MG63 (cell line): ENCODE results near the gene TAP2. TPM values are rescaled to one million over a fixed set of nuclear protein-coding genes. Genes with fewer than 3 reads are reported as not detected.
"Not testable (repeated sequence)": the region's sequence is repeated elsewhere in the genome, so short reads cannot be mapped to it uniquely, and the experiment has no call there.

Experiments used
- DNase-seq: peaks from one replicate; pipeline ENCODE4 v3.0.0-alpha.2; 2020
- H3K27me3 ChIP-seq: fragments of 250-450 bp; sonication (Bioruptor Pico); 2 replicates; pipeline ENCODE4 v1.5.1; 2020; ENCODE audit warnings: mild to moderate bottlenecking, moderate library complexity
- H3K36me3 ChIP-seq: fragments of 250-450 bp; sonication (Bioruptor Pico); 2 replicates; pipeline ENCODE4 v1.5.1; 2020; ENCODE audit warnings: mild to moderate bottlenecking, moderate library complexity
- H3K4me3 ChIP-seq: fragments of 250-450 bp; sonication (Bioruptor Pico); 2 replicates; pipeline ENCODE4 v1.5.1; 2020; ENCODE audit warnings: mild to moderate bottlenecking, moderate library complexity
- H3K9me3 ChIP-seq: fragments of 250-450 bp; sonication (Bioruptor Pico); 2 replicates; pipeline ENCODE4 v1.5.1; 2020; ENCODE audit warnings: mild to moderate bottlenecking, moderate library complexity
- total RNA-seq: library from RNA; depleted of rRNA; stranded (reverse); fragments of >200 nt; shearing (Covaris generic); gene quantifications from 2 replicates; pipeline ENCODE4 v1.2.3, GENCODE V29; 2014; ENCODE audit warnings: low replicate concordance; rRNA removed

TAP2 gene
- total RNA-seq, result 87.2 and 112 TPM in 2 replicates

- H3K4me3 ChIP-seq, result peak within 1 kb of the TSS; percentile 85
Observed at GRCh38 chr6:32838114-32838958, at the start of gene TAP2. TSS of gene TAP2 (minus strand) at chr6:32838739. CDS start at chr6:32838233, 506 bp downstream.

GRCh38 chr6:32887616-32888015, 49.1 kb upstream of the TAP2 start:
- Histone ChIP-seq H3K4me3 (no peak overlapping the region), H3K9me3 (no peaks in the 10 kb centered on the region), H3K27me3 (no peaks in the 10 kb centered on the region), H3K36me3 (no peaks in the 10 kb centered on the region)
- no peak for DNase-seq

More at GRCh38 chr6:32838114-32838958, at the start of gene TAP2:
- DNase-seq, result peak; percentile 100
- Histone ChIP-seq H3K27me3 (no peaks in the 10 kb centered on the region), H3K36me3 (peaks cover 81% of the 10 kb centered on the region), H3K9me3 (no peaks in the 10 kb centered on the region)

GRCh38 chr6:32886681-32887383, 48.3 kb upstream of the TAP2 start:
- H3K4me3 ChIP-seq, result no peak overlapping the region
- DNase-seq, result peak; percentile 94
- H3K27me3 ChIP-seq, result no peaks in the 10 kb centered on the region
- H3K36me3 ChIP-seq, result no peaks in the 10 kb centered on the region
- no peaks in the 10 kb centered on the region for H3K9me3 ChIP-seq

- Histone ChIP-seq H3K27me3 (no peaks in the 10 kb centered on the region), H3K4me3 (no peak overlapping the region), H3K36me3 (no peaks in the 10 kb centered on the region), H3K9me3 (no peaks in the 10 kb centered on the region)
- no peak for DNase-seq
Observed at GRCh38 chr6:32885698-32886286, 47.3 kb upstream of the TAP2 start.

- Histone ChIP-seq H3K9me3 (no peaks in the 10 kb centered on the region), H3K36me3 (no peaks in the 10 kb centered on the region), H3K4me3 (no peak overlapping the region), H3K27me3 (no peaks in the 10 kb centered on the region)
- DNase-seq, result peak; percentile 63
Observed at GRCh38 chr6:32883789-32884188, 45.2 kb upstream of the TAP2 start.

- peak; percentile 76 for DNase-seq
- no peaks in the 10 kb centered on the region for H3K27me3 ChIP-seq
- H3K4me3 ChIP-seq, result no peak overlapping the region
- H3K9me3 ChIP-seq, result no peaks in the 10 kb centered on the region
- no peaks in the 10 kb centered on the region for H3K36me3 ChIP-seq
Observed at GRCh38 chr6:32882879-32883250, 44.3 kb upstream of the TAP2 start.

GRCh38 chr6:32880962-32881361, 42.4 kb upstream of the TAP2 start:
- H3K9me3 ChIP-seq, H3K4me3 ChIP-seq, H3K36me3 ChIP-seq, DNase-seq, H3K27me3 ChIP-seq: not testable (repeated sequence)

- Histone ChIP-seq H3K9me3 (no peaks in the 10 kb centered on the region), H3K4me3 (no peak overlapping the region), H3K36me3 (no peaks in the 10 kb centered on the region)
Observed at GRCh38 chr6:32879691-32880090, 41.2 kb upstream of the TAP2 start.

GRCh38 chr6:32876603-32877002, 38.1 kb upstream of the TAP2 start:
- Histone ChIP-seq H3K9me3 (peaks cover 5% of the 10 kb centered on the region; the same call in 1 of the 2 replicates), H3K4me3 (no peak overlapping the region), H3K27me3 (no peaks in the 10 kb centered on the region), H3K36me3 (no peaks in the 10 kb centered on the region)
- no peak for DNase-seq

More at GRCh38 chr6:32879691-32880090, 41.2 kb upstream of the TAP2 start:
- no peak for DNase-seq
- no peaks in the 10 kb centered on the region for H3K27me3 ChIP-seq

- not testable (repeated sequence) for H3K4me3 ChIP-seq, DNase-seq, H3K36me3 ChIP-seq, H3K9me3 ChIP-seq, H3K27me3 ChIP-seq
Observed at GRCh38 chr6:32873947-32874346, 35.4 kb upstream of the TAP2 start.

GRCh38 chr6:32868257-32868788, 29.8 kb upstream of the TAP2 start:
- Histone ChIP-seq H3K36me3 (no peaks in the 10 kb centered on the region), H3K9me3 (peaks cover 5% of the 10 kb centered on the region; the same call in 1 of the 2 replicates), H3K27me3 (peaks cover 6% of the 10 kb centered on the region), H3K4me3 (no peak overlapping the region)
- DNase-seq, result peak; percentile 73

- DNase-seq, result no peak
- Histone ChIP-seq H3K27me3 (peaks cover 6% of the 10 kb centered on the region), H3K36me3 (no peaks in the 10 kb centered on the region), H3K4me3 (no peak overlapping the region), H3K9me3 (peaks cover 5% of the 10 kb centered on the region; the same call in 1 of the 2 replicates)
Observed at GRCh38 chr6:32867554-32868256, 29.2 kb upstream of the TAP2 start.

GRCh38 chr6:32867022-32867477, 28.5 kb upstream of the TAP2 start:
- no peak overlapping the region for H3K4me3 ChIP-seq
- peaks cover 6% of the 10 kb centered on the region for H3K27me3 ChIP-seq
- DNase-seq, result no peak
- 0 out of 2 replicates have a peak, but pooled peaks cover 3% of the 10 kb centered on the region for H3K9me3 ChIP-seq
- H3K36me3 ChIP-seq, result no peaks in the 10 kb centered on the region

- Histone ChIP-seq H3K4me3 (no peak overlapping the region), H3K27me3 (peaks cover 6% of the 10 kb centered on the region), H3K36me3 (no peaks in the 10 kb centered on the region), H3K9me3 (no peaks in the 10 kb centered on the region)
- DNase-seq, result no peak
Observed at GRCh38 chr6:32865724-32866443, 27.3 kb upstream of the TAP2 start.

GRCh38 chr6:32862725-32863124, 24.2 kb upstream of the TAP2 start:
- H3K27me3 ChIP-seq, result peaks cover 2% of the 10 kb centered on the region
- H3K36me3 ChIP-seq, result peaks cover 7% of the 10 kb centered on the region
- H3K9me3 ChIP-seq, result no peaks in the 10 kb centered on the region
- DNase-seq, result no peak
- H3K4me3 ChIP-seq, result no peak overlapping the region

GRCh38 chr6:32860674-32861073, 22.1 kb upstream of the TAP2 start:
- Histone ChIP-seq H3K27me3 (no peaks in the 10 kb centered on the region), H3K36me3 (peaks cover 12% of the 10 kb centered on the region), H3K9me3 (no peaks in the 10 kb centered on the region), H3K4me3 (no peak overlapping the region)
- no peak for DNase-seq
